Endothelial cell (in vitro differentiated cells): Measurements from ENCODE around the gene KLHL41. TPM values are rescaled to one million over a fixed set of nuclear protein-coding genes. Genes with fewer than 3 reads are reported as not detected.

ENCODE experiments used
- DNase-seq: peaks from one replicate; pipeline ENCODE4 v3.0.0; 2021; ENCODE audit warnings: low spot score
- H3K27ac Mint-ChIP-seq: one replicate; pipeline ENCODE4 v1.8.0; 2021; ENCODE audit warnings: mixed read lengths, inconsistent platforms; ENCODE audit not compliant: unreplicated experiment
- H3K27me3 Mint-ChIP-seq: one replicate; pipeline ENCODE4 v1.8.0; 2021; ENCODE audit warnings: mild to moderate bottlenecking, moderate library complexity, mixed read lengths, inconsistent platforms; ENCODE audit not compliant: unreplicated experiment
- H3K36me3 Mint-ChIP-seq: one replicate; pipeline ENCODE4 v1.8.0; 2021; ENCODE audit warnings: mild to moderate bottlenecking, low read depth, mixed read lengths, inconsistent platforms; ENCODE audit not compliant: unreplicated experiment
- H3K4me1 Mint-ChIP-seq: one replicate; pipeline ENCODE4 v1.8.0; 2021; ENCODE audit warnings: mild to moderate bottlenecking, mixed read lengths, inconsistent platforms; ENCODE audit not compliant: unreplicated experiment
- H3K4me3 Mint-ChIP-seq: one replicate; pipeline ENCODE4 v1.8.0; 2021; ENCODE audit warnings: mild to moderate bottlenecking, mixed read lengths, inconsistent platforms; ENCODE audit not compliant: unreplicated experiment
- H3K9me3 Mint-ChIP-seq: one replicate; pipeline ENCODE4 v1.8.0; 2021; ENCODE audit warnings: mixed read lengths, inconsistent platforms; ENCODE audit not compliant: unreplicated experiment
- CTCF ChIP-seq: fragments of 200-600 bp; sonication (generic); IDR thresholded peaks from one replicate; pipeline ENCODE4 v1.5.0; 2021; ENCODE audit warnings: antibody characterized with exemption; ENCODE audit not compliant: unreplicated experiment
- total RNA-seq: library from RNA; stranded (reverse); fragmentation: NEBNext Ultra II Directional; extraction: Animal tissue kit (Norgen Biotek cat#: 25700); gene quantifications from one replicate; pipeline ENCODE4 v1.2.1, GENCODE V29; 2021; ENCODE audit not compliant: unreplicated experiment

The KLHL41 gene
- total RNA-seq, 1 donor from 2014 or later = 0.10 TPM

- TF ChIP-seq CTCF = no peak
- H3K27me3 Mint-ChIP-seq = peaks cover 1% of the 10 kb centered on the region
- no peak for DNase-seq
- H3K4me1 Mint-ChIP-seq = no peaks in the 10 kb centered on the region
- H3K9me3 Mint-ChIP-seq = no peaks in the 10 kb centered on the region
- H3K27ac Mint-ChIP-seq = no peak overlapping the region
- H3K4me3 Mint-ChIP-seq = no peak overlapping the region
- peaks cover 8% of the 10 kb centered on the region for H3K36me3 Mint-ChIP-seq
Measured at GRCh38 chr2:169507698-169508097, 1.8 kb upstream of the KLHL41 start.

- TF ChIP-seq CTCF = no peak
- Mint-ChIP-seq H3K9me3 (no peaks in the 10 kb centered on the region), H3K36me3 (no peaks in the 10 kb centered on the region), H3K4me3 (no peak overlapping the region), H3K27ac (no peak overlapping the region), H3K27me3 (no peaks in the 10 kb centered on the region), H3K4me1 (no peaks in the 10 kb centered on the region)
- DNase-seq = no peak
Measured at GRCh38 chr2:169509955-169510354, 453 bp downstream of the KLHL41 start.

GRCh38 chr2:169510496-169510895 is 994 bp downstream of the KLHL41 start:
- no peak overlapping the region for H3K4me3 Mint-ChIP-seq
- DNase-seq = no peak
- no peaks in the 10 kb centered on the region for H3K9me3 Mint-ChIP-seq
- no peak for TF ChIP-seq CTCF
- no peaks in the 10 kb centered on the region for H3K36me3 Mint-ChIP-seq
- no peaks in the 10 kb centered on the region for H3K4me1 Mint-ChIP-seq
- H3K27ac Mint-ChIP-seq = no peak overlapping the region
- H3K27me3 Mint-ChIP-seq = no peaks in the 10 kb centered on the region

- no peak for DNase-seq
Measured at GRCh38 chr2:169511818-169512217, 2.3 kb downstream of the KLHL41 start.

GRCh38 chr2:169512525-169512924 is 3.0 kb downstream of the KLHL41 start:
- TF ChIP-seq CTCF = no peak
- Mint-ChIP-seq H3K27me3 (no peaks in the 10 kb centered on the region), H3K9me3 (no peaks in the 10 kb centered on the region), H3K36me3 (no peaks in the 10 kb centered on the region), H3K4me1 (no peaks in the 10 kb centered on the region), H3K27ac (no peak overlapping the region), H3K4me3 (no peak overlapping the region)
- DNase-seq = no peak

More at GRCh38 chr2:169511818-169512217, 2.3 kb downstream of the KLHL41 start:
- no peak overlapping the region for H3K27ac Mint-ChIP-seq
- TF ChIP-seq CTCF = no peak
- no peaks in the 10 kb centered on the region for H3K4me1 Mint-ChIP-seq
- H3K36me3 Mint-ChIP-seq = no peaks in the 10 kb centered on the region
- H3K27me3 Mint-ChIP-seq = no peaks in the 10 kb centered on the region
- H3K9me3 Mint-ChIP-seq = no peaks in the 10 kb centered on the region
- H3K4me3 Mint-ChIP-seq = no peak overlapping the region
